ENCODE results near the gene HLA-A.

Gene HLA-A

DNA sequence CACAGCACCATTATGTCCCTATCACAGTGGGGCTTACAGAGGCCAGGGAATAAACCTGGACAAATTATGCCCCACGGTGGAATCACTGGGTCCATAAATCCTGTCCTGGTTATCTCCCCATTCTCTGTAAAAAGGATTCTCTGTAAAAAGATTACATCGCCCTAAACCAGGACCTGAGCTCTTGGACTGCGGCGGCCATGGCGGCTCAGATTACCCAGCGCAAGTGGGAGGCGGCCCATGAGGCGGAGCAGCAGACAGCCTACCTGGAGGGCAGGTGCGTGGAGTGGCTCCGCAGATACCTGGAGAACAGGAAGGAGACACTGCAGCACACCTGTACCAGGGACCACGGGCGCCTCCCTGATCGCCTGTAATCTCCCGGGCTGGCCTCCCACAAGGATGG is 8.4 kb upstream of the HLA-A start:
- DNase-seq (ENCODE audit: extremely low read depth in 1 of 2, low read depth in 1 of 2), result no peak

DNA sequence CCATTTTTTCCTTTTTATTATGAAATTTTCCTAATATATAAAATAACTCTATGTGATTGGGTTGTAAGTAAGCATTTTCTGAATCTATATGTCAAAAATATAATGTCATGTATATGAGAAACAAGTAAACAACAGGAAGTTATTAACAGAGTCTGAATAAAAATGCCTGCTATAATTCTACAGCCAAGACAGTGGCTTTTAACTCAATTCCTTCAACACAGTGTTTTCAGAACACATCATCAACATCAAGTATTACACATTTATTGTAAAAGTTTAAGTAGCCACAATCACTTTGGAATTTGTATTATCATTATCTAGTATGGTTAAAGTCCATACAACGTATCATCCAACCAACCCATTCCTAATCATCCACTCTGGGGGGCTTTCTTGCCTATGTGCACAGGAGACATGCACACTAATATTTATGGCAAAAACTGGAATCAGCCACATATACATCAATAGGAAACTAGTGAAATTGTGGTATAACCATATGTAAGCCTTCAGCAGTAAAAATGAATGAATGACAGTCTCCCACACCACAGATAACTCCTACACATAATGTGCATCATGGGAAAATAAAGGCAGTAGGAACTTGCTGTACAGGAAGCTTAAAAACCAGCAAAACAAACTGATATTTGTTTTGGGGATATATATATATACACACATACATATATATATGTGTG is 6.9 kb upstream of the HLA-A start:
- DNase-seq (ENCODE audit: extremely low read depth in 1 of 2, low read depth in 1 of 2), result no peak

DNA sequence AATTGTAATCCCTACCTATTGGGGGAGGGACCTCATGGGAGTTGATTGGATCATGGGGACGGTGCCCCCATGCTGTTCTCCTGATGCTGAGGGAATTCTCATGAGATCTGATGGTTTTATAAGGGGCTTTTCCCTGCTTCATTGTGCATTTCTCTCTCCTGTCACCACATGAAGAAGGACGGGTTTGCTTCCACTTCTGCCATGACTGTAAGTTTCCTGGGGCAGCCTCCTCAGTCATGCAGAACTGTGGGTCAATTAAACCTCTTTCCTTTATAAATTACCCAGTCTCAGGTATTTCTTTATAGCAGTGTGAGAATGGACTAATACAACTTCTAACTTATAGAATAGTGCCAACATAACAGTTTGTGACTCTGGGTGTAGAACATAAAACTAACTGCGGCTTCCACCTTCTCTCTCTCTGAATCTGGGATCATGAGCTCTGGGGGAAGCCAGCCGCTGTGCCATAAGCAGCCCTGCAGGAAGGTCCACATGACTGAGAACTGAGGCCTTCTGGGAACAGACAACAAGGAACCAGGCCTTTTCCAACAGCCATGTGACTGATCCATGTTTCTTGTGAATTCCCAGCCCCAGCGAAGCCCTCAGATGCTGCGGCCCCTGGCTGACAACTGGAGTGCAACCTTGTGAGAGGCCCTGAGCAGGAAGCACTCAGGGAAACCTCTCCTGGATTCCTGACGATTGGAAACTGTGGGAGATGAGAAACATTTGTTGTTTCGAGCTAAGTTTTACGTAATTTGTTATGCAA is 3.4 kb upstream of the HLA-A start:
- DNase-seq (ENCODE audit: extremely low read depth in 1 of 2, low read depth in 1 of 2), result no peak

DNA sequence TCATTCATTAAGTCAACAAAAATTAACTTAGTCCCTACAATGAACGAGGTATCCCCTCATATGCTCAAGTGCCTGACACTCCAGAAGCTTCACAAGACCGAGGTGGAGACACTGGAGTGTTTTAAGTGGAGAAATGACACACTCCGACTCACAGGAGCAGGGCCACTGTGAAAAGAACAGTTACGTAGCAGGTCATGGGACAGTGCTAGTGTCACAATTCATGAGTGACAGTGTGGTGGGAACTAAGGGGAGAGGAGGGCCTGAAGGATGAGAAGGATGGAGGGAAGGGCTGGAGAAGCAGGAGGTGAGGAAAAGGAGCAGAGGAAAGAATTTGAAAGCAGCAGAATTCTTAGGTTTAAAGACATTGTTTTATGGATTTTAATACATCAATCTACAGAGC is 1.3 kb upstream of the HLA-A start:
- no peak for DNase-seq (ENCODE audit: extremely low read depth in 1 of 2, low read depth in 1 of 2)

DNA sequence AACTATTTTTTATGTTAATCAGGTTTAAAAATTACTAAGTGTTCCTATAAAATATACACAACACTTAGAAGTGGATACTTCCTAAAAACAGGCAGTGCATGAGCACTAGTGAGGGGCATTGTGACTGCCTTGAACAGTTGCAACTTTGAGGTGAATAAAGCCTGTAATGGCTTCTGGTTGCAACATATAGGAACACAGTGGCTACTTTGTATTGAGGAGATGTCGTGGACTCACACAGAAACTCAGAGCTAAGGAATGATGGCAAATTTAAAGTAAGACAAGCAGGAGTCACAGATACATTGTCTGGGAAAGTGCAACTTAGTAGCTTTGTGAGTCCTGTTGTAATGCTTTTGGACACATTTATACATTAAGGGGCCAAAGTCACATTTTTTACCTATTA is 861 bp upstream of the HLA-A start:
- no peak for DNase-seq (ENCODE audit: extremely low read depth in 1 of 2, low read depth in 1 of 2)

DNA sequence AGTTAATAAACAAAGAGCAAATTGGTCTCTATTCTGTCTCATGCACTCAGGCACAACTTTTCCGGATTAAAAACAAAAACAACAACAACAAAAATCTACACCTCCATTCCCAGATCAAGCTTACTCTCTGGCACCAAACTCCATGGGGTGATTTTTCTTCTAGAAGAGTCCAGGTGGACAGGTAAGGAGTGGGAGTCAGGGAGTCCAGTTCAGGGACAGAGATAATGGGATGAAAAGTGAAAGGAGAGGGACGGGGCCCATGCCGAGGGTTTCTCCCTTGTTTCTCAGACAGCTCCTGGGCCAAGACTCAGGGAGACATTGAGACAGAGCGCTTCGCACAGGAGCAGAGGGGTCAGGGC is 437 bp upstream of the HLA-A start:
- no peak for DNase-seq (ENCODE audit: extremely low read depth in 1 of 2, low read depth in 1 of 2)

DNA sequence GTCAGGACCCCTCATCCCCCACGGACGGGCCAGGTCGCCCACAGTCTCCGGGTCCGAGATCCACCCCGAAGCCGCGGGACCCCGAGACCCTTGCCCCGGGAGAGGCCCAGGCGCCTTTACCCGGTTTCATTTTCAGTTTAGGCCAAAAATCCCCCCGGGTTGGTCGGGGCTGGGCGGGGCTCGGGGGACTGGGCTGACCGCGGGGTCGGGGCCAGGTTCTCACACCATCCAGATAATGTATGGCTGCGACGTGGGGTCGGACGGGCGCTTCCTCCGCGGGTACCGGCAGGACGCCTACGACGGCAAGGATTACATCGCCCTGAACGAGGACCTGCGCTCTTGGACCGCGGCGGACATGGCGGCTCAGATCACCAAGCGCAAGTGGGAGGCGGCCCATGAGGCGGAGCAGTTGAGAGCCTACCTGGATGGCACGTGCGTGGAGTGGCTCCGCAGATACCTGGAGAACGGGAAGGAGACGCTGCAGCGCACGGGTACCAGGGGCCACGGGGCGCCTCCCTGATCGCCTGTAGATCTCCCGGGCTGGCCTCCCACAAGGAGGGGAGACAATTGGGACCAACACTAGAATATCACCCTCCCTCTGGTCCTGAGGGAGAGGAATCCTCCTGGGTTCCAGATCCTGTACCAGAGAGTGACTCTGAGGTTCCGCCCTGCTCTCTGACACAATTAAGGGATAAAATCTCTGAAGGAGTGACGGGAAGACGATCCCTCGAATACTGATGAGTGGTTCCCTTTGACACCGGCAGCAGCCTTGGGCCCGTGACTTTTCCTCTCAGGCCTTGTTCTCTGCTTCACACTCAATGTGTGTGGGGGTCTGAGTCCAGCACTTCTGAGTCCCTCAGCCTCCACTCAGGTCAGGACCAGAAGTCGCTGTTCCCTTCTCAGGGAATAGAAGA is 978 bp downstream of the HLA-A start:
- DNase-seq (ENCODE audit: extremely low read depth in 1 of 2, low read depth in 1 of 2), result no peak

DNA sequence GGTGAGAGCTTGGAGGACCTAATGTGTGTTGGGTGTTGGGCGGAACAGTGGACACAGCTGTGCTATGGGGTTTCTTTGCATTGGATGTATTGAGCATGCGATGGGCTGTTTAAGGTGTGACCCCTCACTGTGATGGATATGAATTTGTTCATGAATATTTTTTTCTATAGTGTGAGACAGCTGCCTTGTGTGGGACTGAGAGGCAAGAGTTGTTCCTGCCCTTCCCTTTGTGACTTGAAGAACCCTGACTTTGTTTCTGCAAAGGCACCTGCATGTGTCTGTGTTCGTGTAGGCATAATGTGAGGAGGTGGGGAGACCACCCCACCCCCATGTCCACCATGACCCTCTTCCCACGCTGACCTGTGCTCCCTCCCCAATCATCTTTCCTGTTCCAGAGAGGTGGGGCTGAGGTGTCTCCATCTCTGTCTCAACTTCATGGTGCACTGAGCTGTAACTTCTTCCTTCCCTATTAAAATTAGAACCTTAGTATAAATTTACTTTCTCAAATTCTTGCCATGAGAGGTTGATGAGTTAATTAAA is 3.0 kb downstream of the HLA-A start:
- DNase-seq (ENCODE audit: extremely low read depth in 1 of 2, low read depth in 1 of 2), result no peak

DNA sequence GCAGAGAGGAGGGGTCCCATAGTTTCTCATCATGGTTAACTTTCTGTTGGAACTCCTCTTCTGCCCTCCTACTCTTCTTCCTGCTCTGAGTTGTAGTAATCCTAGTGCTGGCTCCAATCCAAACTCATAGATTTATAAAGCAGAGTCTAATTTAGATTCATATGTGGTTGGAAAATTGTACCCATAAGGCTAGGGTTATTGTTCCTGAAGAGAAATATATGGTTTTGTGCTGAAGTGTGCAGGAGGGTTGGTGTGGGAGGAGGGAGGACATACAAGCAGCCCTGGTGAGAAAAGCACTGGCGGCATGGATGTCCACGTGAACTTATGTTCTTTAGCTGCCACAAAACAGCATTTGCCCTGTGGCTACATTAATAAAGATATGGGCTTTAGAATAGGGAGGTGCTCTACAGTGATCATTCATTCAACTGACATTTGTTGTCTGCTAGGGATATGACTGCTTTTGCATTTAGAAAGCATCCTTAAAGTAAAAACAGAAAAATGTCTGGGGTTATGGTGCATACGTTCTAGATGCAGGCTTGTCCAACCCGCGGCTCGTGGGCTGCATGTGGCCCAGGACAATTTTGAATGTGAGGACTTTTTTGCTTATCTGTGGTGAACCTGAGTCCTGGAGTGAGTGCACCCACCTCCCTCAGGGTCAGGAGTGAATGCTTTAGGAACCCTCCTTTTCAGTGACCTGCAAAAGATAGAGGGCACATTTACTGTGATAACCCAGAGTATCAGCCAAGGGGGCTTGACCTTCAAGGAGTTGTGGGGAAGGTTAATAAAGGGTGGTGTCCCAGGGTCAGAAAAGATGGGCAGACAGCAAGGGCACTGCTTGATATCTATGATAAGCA is 4.1 kb downstream of the HLA-A start:
- DNase-seq (ENCODE audit: extremely low read depth in 1 of 2, low read depth in 1 of 2), result no peak

DNA sequence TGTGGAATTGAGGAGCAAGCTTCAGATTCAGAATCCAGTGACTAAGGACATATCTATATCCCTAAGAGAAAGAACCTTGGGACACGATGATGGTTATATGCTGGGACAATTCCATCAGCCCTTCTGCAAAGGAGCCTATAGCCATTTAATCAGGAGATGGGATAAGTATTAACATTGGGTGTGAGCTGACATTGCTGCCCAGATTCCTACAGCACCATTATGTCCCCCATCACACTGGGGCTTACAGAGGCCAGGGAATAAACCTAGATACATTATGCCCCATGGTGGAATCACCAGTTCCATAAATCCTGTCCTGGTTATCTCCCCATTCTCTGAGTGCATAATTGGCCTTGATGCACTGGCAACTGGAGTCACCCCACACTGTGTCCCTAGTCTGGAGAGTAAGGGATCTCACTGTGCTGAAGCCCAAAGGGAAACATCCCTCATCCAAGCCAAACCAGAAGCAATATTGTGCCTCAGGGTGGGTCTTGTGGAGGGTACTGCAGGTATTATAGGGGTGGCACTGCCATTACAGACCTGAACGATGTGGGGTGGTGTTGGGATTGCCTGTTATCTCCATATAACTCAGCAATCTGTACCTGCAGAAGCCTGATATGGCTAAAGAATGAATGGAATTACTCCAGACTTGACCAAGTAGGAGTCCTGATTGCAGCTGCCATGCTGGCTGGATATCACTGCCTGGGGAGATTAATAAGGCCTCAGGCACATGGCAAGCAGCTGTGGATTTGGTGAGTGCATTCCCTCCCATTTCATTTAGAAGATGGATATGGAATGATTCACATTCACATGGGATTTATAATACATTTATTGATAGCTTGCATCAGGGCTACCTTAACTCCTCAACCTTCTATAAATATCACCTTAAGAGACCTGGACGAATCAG is 5.0 kb downstream of the HLA-A start:
- DNase-seq (ENCODE audit: extremely low read depth in 1 of 2, low read depth in 1 of 2), result no peak

DNA sequence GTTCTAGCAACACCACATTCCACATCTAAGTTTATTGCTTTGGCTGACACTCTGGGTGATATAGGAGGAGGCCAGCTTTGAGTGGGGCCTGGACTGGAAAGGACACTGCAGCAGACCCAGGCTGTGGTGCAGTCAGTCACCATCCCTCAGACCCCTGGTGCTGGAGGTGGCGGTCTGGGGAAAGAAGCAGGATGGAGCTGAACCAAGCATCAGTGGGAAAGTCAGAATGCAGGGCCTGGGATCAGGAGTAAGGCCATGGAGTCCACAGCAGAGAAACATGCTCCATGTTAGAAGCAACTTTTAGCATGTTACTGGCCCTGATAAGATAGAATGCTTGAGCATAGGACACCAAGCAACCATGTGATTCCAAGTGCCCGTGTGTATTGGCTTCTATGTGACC is 5.9 kb downstream of the HLA-A start:
- no peak for DNase-seq (ENCODE audit: extremely low read depth in 1 of 2, low read depth in 1 of 2)

DNA sequence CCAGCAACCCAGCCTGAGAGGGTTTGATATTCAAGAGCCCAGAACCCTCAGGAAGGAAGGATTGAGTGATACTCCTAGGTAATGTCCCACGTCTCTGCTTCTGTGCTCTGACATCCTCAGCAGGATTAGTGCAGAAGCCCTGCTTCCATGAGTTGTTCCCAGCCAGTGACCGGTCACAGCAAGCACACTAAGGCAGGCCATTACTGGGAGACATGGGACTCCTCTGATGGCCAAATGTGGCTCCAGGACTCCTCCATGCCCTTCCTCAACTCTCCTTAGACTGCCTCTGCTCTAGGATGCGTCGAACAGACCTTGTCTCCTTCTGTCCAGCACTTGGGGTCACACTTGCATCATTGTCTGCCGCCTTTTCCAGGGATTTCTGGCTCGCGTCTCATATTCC is 7.6 kb downstream of the HLA-A start:
- DNase-seq (ENCODE audit: extremely low read depth in 1 of 2, low read depth in 1 of 2), result no peak

DNA sequence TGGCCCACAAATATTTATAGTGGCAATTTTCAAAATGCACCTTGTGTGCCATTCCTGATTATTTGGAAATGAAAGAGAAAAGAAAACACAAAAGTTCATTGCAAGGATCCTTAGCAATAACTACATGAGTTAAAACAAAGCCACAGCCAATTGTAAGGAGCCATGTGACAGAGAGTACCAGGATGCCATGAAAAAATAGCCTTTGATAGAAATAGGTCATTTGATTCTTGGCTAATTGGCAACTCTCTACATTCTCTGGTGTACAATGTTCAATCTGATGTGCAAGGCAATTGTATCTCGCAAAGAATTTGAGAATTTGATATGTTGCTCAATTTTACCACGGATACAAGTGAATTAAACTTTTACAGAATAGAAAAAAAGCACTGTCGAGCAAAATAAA is 9.6 kb downstream of the HLA-A start:
- no peak for DNase-seq (ENCODE audit: extremely low read depth in 1 of 2, low read depth in 1 of 2)

DNA sequence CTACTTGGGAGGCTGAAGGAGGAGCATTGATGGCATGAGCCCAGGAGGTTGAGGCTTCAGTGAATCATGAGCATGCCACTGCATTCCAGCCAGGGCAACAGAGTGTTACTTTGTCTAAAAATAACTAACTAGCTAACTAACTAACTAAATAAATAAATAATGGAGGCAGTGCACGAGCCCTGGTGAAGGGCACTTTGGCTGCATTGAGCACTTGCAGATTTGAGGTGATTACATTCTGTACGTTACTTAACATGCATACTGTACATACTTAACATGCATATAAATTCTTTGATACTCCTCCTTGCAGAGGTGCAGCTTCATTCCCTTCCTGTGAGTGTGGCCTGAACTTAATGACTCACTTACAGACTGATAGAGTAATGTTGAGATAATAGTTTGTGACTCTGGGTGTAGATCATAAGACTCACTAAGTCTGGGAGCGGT is 10.7 kb downstream of the HLA-A start:
- no peak for DNase-seq (ENCODE audit: extremely low read depth in 1 of 2, low read depth in 1 of 2)

DNA sequence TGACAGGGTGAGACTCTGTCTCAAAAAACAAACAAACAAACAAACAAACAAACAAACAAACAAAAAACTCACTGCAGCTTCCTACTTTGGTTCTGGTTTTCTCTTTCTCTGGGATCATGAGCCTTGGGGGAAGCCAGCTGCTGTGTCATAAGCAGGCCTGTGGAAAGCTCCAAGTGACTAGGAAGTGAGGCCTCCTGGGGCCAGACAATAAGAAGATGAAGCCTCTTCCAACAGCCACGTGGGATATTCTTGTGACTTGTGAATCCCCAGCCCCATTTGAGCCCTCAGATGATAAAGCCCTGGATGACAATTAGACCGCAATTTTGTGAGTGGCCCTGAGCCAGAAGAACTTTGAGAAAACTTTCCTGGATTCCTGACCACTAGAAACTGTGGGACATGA is 11.4 kb downstream of the HLA-A start:
- no peak for DNase-seq (ENCODE audit: extremely low read depth in 1 of 2, low read depth in 1 of 2)

DNA sequence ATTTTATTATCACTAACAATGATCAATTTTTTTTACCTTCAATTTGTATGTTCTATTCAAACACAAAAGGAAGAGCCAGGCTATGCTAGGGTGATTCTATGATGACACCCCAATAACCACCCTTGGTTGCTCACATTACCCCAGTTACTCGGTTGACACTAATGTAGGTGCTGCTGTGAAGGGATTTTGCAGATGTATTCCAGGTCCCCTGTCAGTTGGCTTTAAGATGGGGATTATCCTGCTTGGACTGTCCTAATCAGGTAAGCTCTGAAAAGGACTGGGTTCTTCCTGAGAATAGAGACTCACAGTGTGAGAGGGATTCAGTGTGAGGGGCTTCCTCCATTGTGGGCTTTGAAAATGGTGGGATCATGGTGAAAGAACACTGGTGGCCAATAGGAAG is 11.9 kb downstream of the HLA-A start:
- DNase-seq (ENCODE audit: extremely low read depth in 1 of 2, low read depth in 1 of 2), result no peak

DNA sequence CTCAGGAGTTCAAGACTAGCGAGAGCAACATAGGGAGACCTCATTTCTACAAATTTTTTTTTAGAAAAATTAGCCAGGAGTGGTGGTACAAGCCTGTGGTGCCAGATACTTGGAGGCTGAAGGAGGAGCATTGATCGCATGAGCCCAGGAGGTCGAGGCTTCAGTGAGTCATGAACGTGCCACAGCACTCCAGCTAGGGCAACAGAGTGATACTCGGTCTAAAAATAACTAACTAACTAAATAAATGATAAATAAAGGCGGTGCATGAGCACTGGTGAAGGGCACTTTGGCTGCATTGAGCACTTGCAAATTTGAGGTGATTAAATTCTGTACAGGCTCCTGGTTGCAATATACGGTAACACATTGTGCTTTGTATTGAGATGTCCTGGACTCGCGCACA is 13.5 kb downstream of the HLA-A start:
- no peak for DNase-seq (ENCODE audit: extremely low read depth in 1 of 2, low read depth in 1 of 2)

DNA sequence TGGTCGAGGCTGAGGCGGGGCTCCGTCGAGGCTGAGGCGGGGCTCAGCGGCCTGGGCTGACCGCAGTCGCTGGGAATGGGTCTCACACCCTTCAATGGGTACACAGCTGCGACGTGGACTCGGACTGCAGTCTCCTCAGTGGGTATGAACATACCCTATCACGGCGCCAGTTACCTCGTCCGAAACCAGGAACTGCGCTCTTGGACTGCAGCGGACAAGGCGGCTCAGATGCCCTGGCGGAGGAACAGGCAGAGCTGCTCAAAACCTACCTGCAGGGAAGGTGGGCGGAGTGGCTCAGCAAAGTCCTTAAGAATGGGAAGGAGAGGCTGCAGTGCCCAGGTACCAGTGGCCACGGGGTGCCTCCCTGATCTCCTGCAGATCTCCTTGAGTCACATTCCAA is 14.2 kb downstream of the HLA-A start:
- DNase-seq (ENCODE audit: extremely low read depth in 1 of 2, low read depth in 1 of 2), result no peak

DNA sequence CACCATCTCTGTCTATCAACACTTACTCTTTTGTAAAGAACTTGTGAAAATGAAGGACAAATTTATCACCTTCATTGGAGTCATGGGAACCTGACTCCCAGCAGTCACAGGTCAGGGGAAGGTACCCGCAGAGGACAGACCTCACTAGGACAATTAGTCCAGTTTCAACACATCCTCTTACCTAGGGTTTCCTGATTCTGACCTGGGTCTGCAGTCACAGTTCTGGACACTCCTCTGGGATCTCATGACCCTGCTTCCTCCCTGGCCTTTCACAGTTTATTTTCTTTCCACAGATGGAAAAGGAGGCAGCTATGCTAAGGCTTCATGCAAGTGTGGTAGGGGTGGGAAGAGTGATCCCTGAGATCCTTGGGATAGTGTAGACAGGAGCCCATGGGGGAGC is 15.7 kb downstream of the HLA-A start:
- DNase-seq (ENCODE audit: extremely low read depth in 1 of 2, low read depth in 1 of 2), result no peak

DNA sequence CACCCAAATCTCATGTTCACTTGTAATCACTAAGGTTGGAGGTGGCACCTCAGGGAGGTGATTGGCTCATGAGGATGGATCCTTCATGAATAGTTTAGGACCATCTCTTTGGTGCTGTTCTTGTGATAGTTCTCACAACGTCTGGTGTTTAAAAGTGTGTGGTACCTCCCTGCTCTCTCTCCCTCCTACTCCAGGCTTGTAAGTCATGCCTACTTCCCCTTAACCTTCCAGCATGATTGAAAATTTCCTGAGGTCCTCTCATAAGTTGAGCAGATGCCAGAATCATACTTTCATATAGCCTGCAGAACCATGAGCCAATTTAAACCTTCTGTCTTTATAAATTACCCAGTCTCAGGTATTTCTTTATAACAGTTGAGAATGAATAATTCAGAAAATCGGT is 16.6 kb downstream of the HLA-A start:
- no peak for DNase-seq (ENCODE audit: extremely low read depth in 1 of 2, low read depth in 1 of 2)
